ENCODE measurements around the gene PLA2G2D. TPM values are rescaled to one million over a fixed set of nuclear protein-coding genes. Genes with fewer than 3 reads are reported as not detected.

The PLA2G2D gene
- total RNA-seq, 1 donor from 2014 or later: not detected

GRCh38 chr1:20120796-20121195 is 1.5 kb upstream of the PLA2G2D start:
- Mint-ChIP-seq H3K4me3 (ENCODE audit: low read depth) (no peak overlapping the region), H3K27ac (no peak overlapping the region), H3K27me3 (peaks cover 44% of the 10 kb centered on the region), H3K9me3 (ENCODE audit: low read depth) (no peaks in the 10 kb centered on the region), H3K36me3 (ENCODE audit: insufficient read depth) (no peaks in the 10 kb centered on the region), H3K4me1 (ENCODE audit: low read depth) (no peaks in the 10 kb centered on the region)
- DNase-seq (ENCODE audit: low spot score, unreplicated experiment): no peak
- TF ChIP-seq CTCF (IDR thresholded peaks at IDR 0.05; ENCODE audit: unreplicated experiment): no peak

- Mint-ChIP-seq H3K36me3 (ENCODE audit: insufficient read depth) (no peaks in the 10 kb centered on the region), H3K27ac (no peak overlapping the region), H3K4me3 (ENCODE audit: low read depth) (no peak overlapping the region), H3K27me3 (peaks cover 54% of the 10 kb centered on the region), H3K4me1 (ENCODE audit: low read depth) (peaks cover 5% of the 10 kb centered on the region), H3K9me3 (ENCODE audit: low read depth) (no peaks in the 10 kb centered on the region)
- TF ChIP-seq CTCF (IDR thresholded peaks at IDR 0.05; ENCODE audit: unreplicated experiment): no peak
- no peak for DNase-seq (ENCODE audit: low spot score, unreplicated experiment)
Measured at GRCh38 chr1:20117236-20117635, 2.1 kb downstream of the PLA2G2D start.

- Mint-ChIP-seq H3K27ac (no peak overlapping the region), H3K4me3 (ENCODE audit: low read depth) (no peak overlapping the region), H3K36me3 (ENCODE audit: insufficient read depth) (no peaks in the 10 kb centered on the region), H3K27me3 (peaks cover 43% of the 10 kb centered on the region), H3K4me1 (ENCODE audit: low read depth) (peaks cover 5% of the 10 kb centered on the region), H3K9me3 (ENCODE audit: low read depth) (no peaks in the 10 kb centered on the region)
- no peak for TF ChIP-seq CTCF (IDR thresholded peaks at IDR 0.05; ENCODE audit: unreplicated experiment)
- no peak for DNase-seq (ENCODE audit: low spot score, unreplicated experiment)
Measured at GRCh38 chr1:20115916-20116315, 3.4 kb downstream of the PLA2G2D start.

GRCh38 chr1:20115479-20115878 is 3.9 kb downstream of the PLA2G2D start:
- H3K27ac Mint-ChIP-seq: no peak overlapping the region
- no peak overlapping the region for H3K4me3 Mint-ChIP-seq (ENCODE audit: low read depth)
- no peak for DNase-seq (ENCODE audit: low spot score, unreplicated experiment)
- H3K9me3 Mint-ChIP-seq (ENCODE audit: low read depth): no peaks in the 10 kb centered on the region
- peaks cover 5% of the 10 kb centered on the region for H3K4me1 Mint-ChIP-seq (ENCODE audit: low read depth)
- peaks cover 42% of the 10 kb centered on the region for H3K27me3 Mint-ChIP-seq
- no peaks in the 10 kb centered on the region for H3K36me3 Mint-ChIP-seq (ENCODE audit: insufficient read depth)
- TF ChIP-seq CTCF (IDR thresholded peaks at IDR 0.05; ENCODE audit: unreplicated experiment): no peak

- H3K27ac Mint-ChIP-seq: peak overlapping the region; percentile 8
- peaks cover 9% of the 10 kb centered on the region for H3K4me1 Mint-ChIP-seq (ENCODE audit: low read depth)
- H3K27me3 Mint-ChIP-seq: peaks cover 37% of the 10 kb centered on the region
- no peak for TF ChIP-seq CTCF (IDR thresholded peaks at IDR 0.05; ENCODE audit: unreplicated experiment)
- no peaks in the 10 kb centered on the region for H3K9me3 Mint-ChIP-seq (ENCODE audit: low read depth)
- H3K4me3 Mint-ChIP-seq (ENCODE audit: low read depth): no peak overlapping the region
- no peaks in the 10 kb centered on the region for H3K36me3 Mint-ChIP-seq (ENCODE audit: insufficient read depth)
- no peak for DNase-seq (ENCODE audit: low spot score, unreplicated experiment)
Measured at GRCh38 chr1:20114021-20114648, 5.2 kb downstream of the PLA2G2D start.

Measured in progenitor cell of endocrine pancreas (in vitro differentiated cells).